ENCODE measurements around the gene TSPAN31.

GRCh38 chr12:57708296-57708695 is 36.5 kb upstream of the TSPAN31 start:
- TF ChIP-seq EZH2 (IDR thresholded peaks at IDR 0.05): no peak
- no peak for TF ChIP-seq POLR2AphosphoS5 (IDR thresholded peaks at IDR 0.05; ENCODE audit: borderline replicate concordance, low read depth, low read length)
